Cardiac fibroblast (primary cell): ENCODE data around the gene GPN2.

Experiments used
- DNase-seq, 2 donors: peaks; one replicate each; pipeline versions ENCODE4 v3.0.0 to v3.0.0-alpha.2; 2010; ENCODE audit warnings: low read depth in 2 of 2
- H3K4me3 ChIP-seq, 2 donors: replicated peaks in 1 of 2; 1 replicate in 1 of 2; 2 replicates in 1 of 2; pipeline ENCODE4 v1.5.1; 2011; ENCODE audit warnings: low read depth in 2 of 2, low read length in 2 of 2, mild to moderate bottlenecking in 2 of 2, moderate library complexity in 1 of 2
- CTCF ChIP-seq: IDR thresholded peaks from one replicate; pipeline ENCODE4 v1.5.1; 2011; ENCODE audit warnings: low read depth, mild to moderate bottlenecking, low read length, inconsistent platforms

The GPN2 gene

GRCh38 chr1:26889551-26890466 is at the start of gene GPN2:
GPN2 (minus strand) TSS chr1:26890283; CDS start chr1:26890096, 187 bp downstream.
- peak; percentile 74 to 79 for DNase-seq
- TF ChIP-seq CTCF, result no peak
- H3K4me3 ChIP-seq, result peak within 1 kb of the TSS; percentile 98 to 99

GRCh38 chr1:26938659-26939025 is 48.6 kb upstream of the GPN2 start:
- DNase-seq, result no peak
- H3K4me3 ChIP-seq, result no peak overlapping the region
- TF ChIP-seq CTCF, result no peak

DNA sequence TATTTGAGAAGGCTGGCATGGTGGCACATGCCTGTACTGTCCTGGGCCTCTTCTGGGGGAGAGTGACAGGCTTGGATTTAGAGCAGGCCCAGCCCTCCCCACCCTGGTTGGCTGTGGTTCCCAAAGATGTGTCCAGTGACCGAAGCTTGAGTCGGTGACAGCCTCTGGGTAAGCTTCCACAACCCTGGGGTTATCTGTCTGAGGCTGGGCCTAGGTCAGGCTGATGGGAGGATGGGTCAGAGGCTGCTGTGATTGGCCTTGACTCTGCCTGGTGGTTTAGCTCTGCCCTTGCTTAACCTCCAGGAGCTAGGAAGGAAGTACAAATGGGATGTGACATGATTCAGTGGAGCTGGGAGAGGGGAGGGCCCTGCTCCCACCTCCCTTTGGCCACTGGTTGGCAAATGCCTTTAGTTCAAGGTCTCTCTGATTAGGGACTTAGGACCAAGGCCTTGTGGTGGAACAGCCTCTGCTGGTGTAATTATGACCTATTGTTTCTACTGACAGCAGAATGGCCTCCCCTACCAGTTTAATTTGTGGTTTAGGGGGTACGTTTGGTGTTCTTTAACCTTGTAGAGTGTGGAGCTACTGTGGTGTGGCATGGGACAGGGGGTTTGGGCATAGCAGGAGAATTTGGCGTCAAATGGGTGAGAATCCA is 48.0 kb upstream of the GPN2 start:
- no peak overlapping the region for H3K4me3 ChIP-seq
- TF ChIP-seq CTCF, result no peak
- DNase-seq, result no peak

- no peak for TF ChIP-seq CTCF
- DNase-seq, result no peak
These were observed 46.7 kb upstream of the GPN2 start for GRCh38 chr1:26936823-26937222.

GRCh38 chr1:26932531-26932930 is 42.4 kb upstream of the GPN2 start:
- no peak for DNase-seq
- H3K4me3 ChIP-seq, result no peak overlapping the region
- TF ChIP-seq CTCF, result no peak

More at GRCh38 chr1:26936823-26937222, 46.7 kb upstream of the GPN2 start:
- H3K4me3 ChIP-seq, result no peak overlapping the region

DNA sequence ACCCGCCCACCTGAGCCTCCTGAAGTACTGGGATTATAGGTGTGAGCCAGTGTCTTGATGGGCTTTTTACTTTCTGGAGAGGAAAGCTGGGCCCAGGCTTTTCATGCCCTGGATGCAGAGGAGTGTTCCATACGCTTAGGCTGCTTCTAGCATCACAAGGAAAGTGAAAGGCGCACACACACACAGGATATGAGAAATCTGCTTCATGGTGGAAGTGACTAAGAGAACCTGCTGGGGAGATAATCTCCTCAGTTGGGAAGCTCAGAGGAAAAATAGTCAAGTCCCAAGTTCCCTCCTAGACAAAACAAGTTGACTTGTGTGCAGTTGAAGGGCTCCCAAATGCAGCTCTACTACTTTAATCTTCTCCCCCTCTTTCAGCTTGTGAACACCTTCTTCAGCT is 33.6 kb upstream of the GPN2 start:
- no peak for TF ChIP-seq CTCF
- DNase-seq, result peak; percentile 22 to 72
- H3K4me3 ChIP-seq, result no peak overlapping the region
